ENCODE results near the gene CD151. TPM values are rescaled to one million over a fixed set of nuclear protein-coding genes. Genes with fewer than 3 reads are reported as not detected.
A peak's percentile ranks its signal among the peaks of the same experiment; 100 is the strongest.

The CD151 gene
- total RNA-seq, 6 donors from 2014 or later, result 179 to 545 (median 421) TPM

- peak overlapping the region; percentile 67 to 99 (median 88) for H3K4me3 ChIP-seq
- peaks cover 12 to 43% (median 19%) of the 10 kb centered on the region in 4 donors for H3K36me3 ChIP-seq
- peak; percentile 91 to 95 for ATAC-seq (ENCODE audit: low FRiP score in 2 of 2)
- TF ChIP-seq POLR2AphosphoS5 (IDR thresholded peaks at IDR 0.05) (peak; percentile 65 to 91), EP300 (IDR thresholded peaks at IDR 0.05) (no peak), POLR2A (IDR thresholded peaks at IDR 0.05) (peak in 3 of 4 donors; percentile 88 to 96 (median 95))
- TF ChIP-seq, protein P1, sequence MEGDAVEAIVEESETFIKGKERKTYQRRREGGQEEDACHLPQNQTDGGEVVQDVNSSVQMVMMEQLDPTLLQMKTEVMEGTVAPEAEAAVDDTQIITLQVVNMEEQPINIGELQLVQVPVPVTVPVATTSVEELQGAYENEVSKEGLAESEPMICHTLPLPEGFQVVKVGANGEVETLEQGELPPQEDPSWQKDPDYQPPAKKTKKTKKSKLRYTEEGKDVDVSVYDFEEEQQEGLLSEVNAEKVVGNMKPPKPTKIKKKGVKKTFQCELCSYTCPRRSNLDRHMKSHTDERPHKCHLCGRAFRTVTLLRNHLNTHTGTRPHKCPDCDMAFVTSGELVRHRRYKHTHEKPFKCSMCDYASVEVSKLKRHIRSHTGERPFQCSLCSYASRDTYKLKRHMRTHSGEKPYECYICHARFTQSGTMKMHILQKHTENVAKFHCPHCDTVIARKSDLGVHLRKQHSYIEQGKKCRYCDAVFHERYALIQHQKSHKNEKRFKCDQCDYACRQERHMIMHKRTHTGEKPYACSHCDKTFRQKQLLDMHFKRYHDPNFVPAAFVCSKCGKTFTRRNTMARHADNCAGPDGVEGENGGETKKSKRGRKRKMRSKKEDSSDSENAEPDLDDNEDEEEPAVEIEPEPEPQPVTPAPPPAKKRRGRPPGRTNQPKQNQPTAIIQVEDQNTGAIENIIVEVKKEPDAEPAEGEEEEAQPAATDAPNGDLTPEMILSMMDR (IDR thresholded peaks at IDR 0.05), result peak; percentile 16 to 83 (median 66)
- H3K9me3 ChIP-seq, result no peaks in the 10 kb centered on the region
- no peaks in the 10 kb centered on the region for H3K27me3 ChIP-seq
- peaks cover 28 to 47% (median 34%) of the 10 kb centered on the region in 4 donors for H3K4me1 ChIP-seq
- H3K27ac ChIP-seq, result peak overlapping the region; percentile 96 to 100 (median 98)
- peak; percentile 96 to 99 for DNase-seq
- WGBS, 2 donors, result 1% methylated on average over 32 of the region's 96 CpGs; no CpG with 5 or more reads in 1 of the 2 donors
Measured at GRCh38 chr11:819129-819931, 13.4 kb upstream of the CD151 start.

GRCh38 chr11:819943-820649 is 12.7 kb upstream of the CD151 start:
- Histone ChIP-seq H3K4me1 (peaks cover 30 to 54% (median 38%) of the 10 kb centered on the region in 4 donors), H3K4me3 (peak overlapping the region; percentile 67 to 99 (median 88)), H3K27me3 (no peaks in the 10 kb centered on the region), H3K9me3 (no peaks in the 10 kb centered on the region), H3K27ac (peak overlapping the region; percentile 96 to 100 (median 98)), H3K36me3 (peaks cover 19 to 45% (median 25%) of the 10 kb centered on the region in 4 donors)
- DNase-seq (peak; percentile 96 to 98), ATAC-seq (ENCODE audit: low FRiP score in 2 of 2) (peak; percentile 76 to 81)
- TF ChIP-seq POLR2AphosphoS5 (IDR thresholded peaks at IDR 0.05), result peak; percentile 2 to 75
- peak in 3 of 4 donors; percentile 26 to 70 (median 48) for TF ChIP-seq POLR2A (IDR thresholded peaks at IDR 0.05)
- TF ChIP-seq, protein P1 (IDR thresholded peaks at IDR 0.05), result no peak
- 0 to 4% methylated on average over 4 to 26 of the region's 47 CpGs for WGBS, 2 donors

DNA sequence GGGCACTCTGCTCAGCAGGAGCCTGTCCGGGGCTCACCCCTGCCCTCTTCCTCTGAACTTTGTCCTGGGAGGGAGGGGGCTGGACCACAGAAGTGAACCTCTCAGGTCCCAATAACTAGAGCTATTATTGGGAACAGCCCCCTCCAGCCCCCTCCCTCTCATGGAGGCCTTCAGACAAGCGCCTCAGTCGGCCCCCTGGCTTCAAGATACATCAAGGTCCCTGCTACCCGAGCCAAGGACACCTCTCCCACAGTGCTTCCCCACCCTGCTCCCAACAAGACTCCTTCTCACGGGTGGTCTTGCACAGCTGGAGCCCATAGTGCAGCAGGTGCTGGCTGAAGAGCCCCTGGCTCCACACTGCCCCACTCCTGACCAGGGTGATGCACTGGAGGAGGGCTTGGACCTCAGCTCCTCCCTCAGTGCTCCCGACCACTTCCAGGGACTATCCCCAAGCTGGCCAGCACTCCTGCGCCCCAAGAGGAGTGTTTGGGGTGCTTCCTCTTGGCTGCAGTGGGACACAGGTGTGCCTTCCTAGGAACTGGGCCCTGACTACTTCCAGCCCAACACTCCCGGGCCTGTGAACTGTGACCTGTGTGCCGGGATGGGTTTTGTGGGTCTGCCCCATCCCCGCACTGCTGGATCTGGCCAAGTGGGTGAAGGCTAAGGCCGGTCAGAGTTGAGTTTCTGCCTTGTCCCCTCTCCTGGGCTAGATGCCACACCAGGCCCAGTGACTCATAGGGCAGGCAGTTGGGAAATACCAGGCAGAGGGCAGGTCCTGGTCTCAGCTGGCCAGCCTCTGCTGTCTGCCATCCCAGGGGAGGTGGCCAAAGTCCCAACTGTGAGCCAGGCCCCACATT is 11.9 kb upstream of the CD151 start:
- peak overlapping the region; percentile 96 to 100 (median 98) for H3K27ac ChIP-seq
- H3K4me1 ChIP-seq, result peaks cover 38 to 62% (median 46%) of the 10 kb centered on the region in 4 donors
- H3K27me3 ChIP-seq, result no peaks in the 10 kb centered on the region
- ATAC-seq (ENCODE audit: low FRiP score in 2 of 2) (peak; percentile 49 to 82), DNase-seq (peak; percentile 57 to 95)
- H3K9me3 ChIP-seq, result no peaks in the 10 kb centered on the region
- 42 to 75% methylated on average over 4 to 11 of the region's 11 CpGs for WGBS, 2 donors
- H3K36me3 ChIP-seq, result peaks cover 20 to 43% (median 29%) of the 10 kb centered on the region in 4 donors
- H3K4me3 ChIP-seq, result peak overlapping the region; percentile 67 to 99 (median 88)
- TF ChIP-seq POLR2AphosphoS5 (IDR thresholded peaks at IDR 0.05) (peak; percentile 67 to 77), POLR2A (IDR thresholded peaks at IDR 0.05) (peak in 1 of 4 donors; percentile 48), EP300 (IDR thresholded peaks at IDR 0.05) (no peak)
- TF ChIP-seq, protein P1 (IDR thresholded peaks at IDR 0.05), result peak in 1 of 6 experiments; percentile 36
